H1 (cell line): ENCODE results near the gene FAM131A. TPM values are rescaled to one million over a fixed set of nuclear protein-coding genes. Genes with fewer than 3 reads are reported as not detected.

ENCODE experiments used
- CTCF ChIA-PET: fragments of 300-600 bp; sonication (Branson Sonifier 250); formaldehyde crosslinking; loops from one replicate; lab custom pipeline; 2021; ENCODE audit not compliant: partially characterized antibody; lab: Charles Lee
- POLR2A ChIA-PET: fragments of 300-600 bp; sonication (Branson Sonifier 250); formaldehyde crosslinking; loops from one replicate; lab custom pipeline; 2021; ENCODE audit warnings: inconsistent platforms; ENCODE audit not compliant: partially characterized antibody; lab: Charles Lee
- DNase-seq, 2 experiments: peaks; one replicate each; pipeline versions ENCODE4 v3.0.0 to v3.0.0-alpha.2; 2010 to 2022; ENCODE audit warnings: low spot score in 2 of 2, low read depth in 1 of 2, mixed read lengths in 1 of 2
- FAIRE-seq: peaks from 2 replicates; lab custom pipeline; 2011; peaks lifted over from hg19 to GRCh38; lab: Jason Lieb, UNC
- H2AFZ ChIP-seq: 2 replicates; pipeline ENCODE4 v1.8.1; 2012; ENCODE audit warnings: low read length, inconsistent platforms
- H2AK5ac ChIP-seq: 2 replicates; pipeline ENCODE4 v1.6.1; 2013; ENCODE audit warnings: low read depth, low read length
- H2BK120ac ChIP-seq: replicated peaks from 2 replicates; pipeline ENCODE3; 2013; ENCODE audit warnings: low read depth, low read length, inconsistent platforms
- H2BK12ac ChIP-seq: 2 replicates; pipeline ENCODE4 v1.6.1; 2013; ENCODE audit warnings: low read depth, low read length
- H2BK15ac ChIP-seq: 2 replicates; pipeline ENCODE4 v1.6.1; 2013; ENCODE audit warnings: low read length
- H2BK20ac ChIP-seq: 2 replicates; pipeline ENCODE4 v1.6.1; 2013; ENCODE audit warnings: low read length
- H2BK5ac ChIP-seq: 2 replicates; pipeline ENCODE4 v1.6.1; 2013; ENCODE audit warnings: low read depth, low read length
- H3K14ac ChIP-seq: 2 replicates; pipeline ENCODE4 v1.6.1; 2013; ENCODE audit warnings: inconsistent platforms; ENCODE audit not compliant: insufficient read length
- H3K18ac ChIP-seq: 2 replicates; pipeline ENCODE4 v1.6.1; 2013; ENCODE audit warnings: low read length; ENCODE audit errors: extremely low read depth
- H3K23ac ChIP-seq: 2 replicates; pipeline ENCODE4 v1.6.1; 2013; ENCODE audit warnings: inconsistent platforms; ENCODE audit not compliant: insufficient read length
- H3K23me2 ChIP-seq: 2 replicates; pipeline ENCODE4 v1.6.1; 2013; ENCODE audit warnings: low read depth, low read length
- H3K27ac ChIP-seq: 2 replicates; pipeline ENCODE4 v1.6.1; 2011; ENCODE audit warnings: low read depth, low read length, inconsistent platforms
- H3K27me3 ChIP-seq, 4 experiments: replicated peaks in 1 of 4; 1 replicate in 1 of 4; 2 replicates in 3 of 4; pipeline versions ENCODE4 v1.6.1 to v1.8.1; 2011 to 2013; ENCODE audit warnings: low read length in 3 of 4, mild to moderate bottlenecking in 3 of 4, inconsistent platforms in 2 of 4, mixed read lengths in 2 of 4, moderate library complexity in 1 of 4; ENCODE audit not compliant: control insufficient read depth in 3 of 4, insufficient read depth in 3 of 4; ENCODE audit errors: extremely low read depth in 1 of 4
- H3K36me3 ChIP-seq, 4 experiments: 2 replicates each; pipeline versions ENCODE4 v1.6.1 to v1.8.1; 2011 to 2013; ENCODE audit warnings: mild to moderate bottlenecking in 4 of 4, low read length in 3 of 4, moderate library complexity in 2 of 4, control low read depth in 1 of 4, inconsistent platforms in 1 of 4; ENCODE audit not compliant: insufficient read depth in 4 of 4, control insufficient read depth in 2 of 4
- H3K4ac ChIP-seq: replicated peaks from 2 replicates; pipeline ENCODE3; 2013; ENCODE audit warnings: low read length, low read depth, mixed read lengths, inconsistent platforms; ENCODE audit not compliant: insufficient read length
- H3K4me1 ChIP-seq, 4 experiments: replicated peaks in 1 of 4; 1 replicate in 1 of 4; 2 replicates in 3 of 4; pipeline versions ENCODE4 v1.6.1 to v1.8.1; 2011 to 2013; ENCODE audit warnings: low read length in 3 of 4, inconsistent platforms in 2 of 4, mixed read lengths in 1 of 4; ENCODE audit not compliant: insufficient read depth in 4 of 4, control insufficient read depth in 3 of 4
- H3K4me2 ChIP-seq, 2 experiments: 2 replicates each; pipeline versions ENCODE4 v1.6.1 to v1.8.1; 2011 to 2013; ENCODE audit warnings: low read depth in 2 of 2, low read length in 2 of 2, control low read depth in 1 of 2, inconsistent platforms in 1 of 2, mild to moderate bottlenecking in 1 of 2; ENCODE audit not compliant: insufficient read depth in 1 of 2
- H3K4me3 ChIP-seq, 4 experiments: fragments of 200-600, 300-600 bp in 1 of 4; sonication (generic), shearing (Covaris generic), sonication (Bioruptor Twin) in 1 of 4; 2 replicates each; pipeline versions ENCODE4 v1.5.1 to v1.8.1; 2011 to 2016; ENCODE audit warnings: low read length in 4 of 4, low read depth in 3 of 4, control low read depth in 2 of 4, inconsistent platforms in 2 of 4, mild to moderate bottlenecking in 2 of 4, mixed read lengths in 1 of 4, moderate library complexity in 1 of 4; ENCODE audit not compliant: insufficient read depth in 2 of 4; ENCODE audit errors: extremely low read depth in 1 of 4
- H3K56ac ChIP-seq: replicated peaks from 2 replicates; pipeline ENCODE3; 2013; ENCODE audit warnings: low read depth, mild to moderate bottlenecking, mixed read lengths, low read length, inconsistent platforms; ENCODE audit not compliant: insufficient read length
- H3K79me1 ChIP-seq: 2 replicates; pipeline ENCODE4 v1.6.1; 2013; ENCODE audit warnings: low read depth, low read length, control low read depth
- H3K79me2 ChIP-seq, 2 experiments: 2 replicates each; pipeline versions ENCODE4 v1.6.1 to v1.8.1; 2012 to 2013; ENCODE audit warnings: low read length in 2 of 2, mild to moderate bottlenecking in 2 of 2, inconsistent platforms in 1 of 2; ENCODE audit not compliant: insufficient read depth in 2 of 2, control insufficient read depth in 1 of 2
- H3K9ac ChIP-seq, 4 experiments: replicated peaks in 1 of 4; 1 replicate in 1 of 4; 2 replicates in 3 of 4; pipeline versions ENCODE4 v1.6.1 to v1.8.1; 2011 to 2013; ENCODE audit warnings: low read depth in 3 of 4, low read length in 3 of 4, control low read depth in 2 of 4, mild to moderate bottlenecking in 2 of 4, moderate library complexity in 2 of 4, inconsistent platforms in 1 of 4; ENCODE audit errors: extremely low read depth in 1 of 4
- H3K9me3 ChIP-seq, 2 experiments: 2 replicates each; pipeline versions ENCODE4 v1.6.1 to v1.8.1; 2012 to 2013; ENCODE audit warnings: mild to moderate bottlenecking in 2 of 2, moderate library complexity in 2 of 2, control low read depth in 1 of 2, inconsistent platforms in 1 of 2, low read depth in 1 of 2, low read length in 1 of 2, mixed read lengths in 1 of 2; ENCODE audit not compliant: insufficient read depth in 2 of 2
- H4K20me1 ChIP-seq, 2 experiments: replicated peaks in 1 of 2; 2 replicates each; pipeline versions ENCODE3 to v1.8.1; 2011 to 2013; ENCODE audit warnings: inconsistent platforms in 2 of 2, low read length in 2 of 2, mild to moderate bottlenecking in 1 of 2; ENCODE audit not compliant: insufficient read depth in 2 of 2, control insufficient read depth in 1 of 2
- H4K5ac ChIP-seq: 2 replicates; pipeline ENCODE4 v1.6.1; 2013; ENCODE audit warnings: low read length, low read depth, mixed read lengths, inconsistent platforms; ENCODE audit not compliant: insufficient read length
- H4K8ac ChIP-seq: 2 replicates; pipeline ENCODE4 v1.8.0; 2013; ENCODE audit warnings: mild to moderate bottlenecking, moderate library complexity, low read length, inconsistent platforms; ENCODE audit not compliant: insufficient read depth; ENCODE audit errors: extremely low read depth
- H4K91ac ChIP-seq: replicated peaks from 2 replicates; pipeline ENCODE3; 2013; ENCODE audit warnings: low read length, mixed read lengths, inconsistent platforms; ENCODE audit not compliant: insufficient read length
- EZH2 ChIP-seq: fragments of 200-600 bp; sonication (generic); IDR thresholded peaks from 2 replicates; pipeline ENCODE4 v1.7.1; 2012; ENCODE audit warnings: low read depth, mild to moderate bottlenecking, moderate library complexity, low read length, inconsistent platforms; ENCODE audit not compliant: severe bottlenecking
- POLR2AphosphoS5 ChIP-seq: IDR thresholded peaks from 2 replicates; pipeline ENCODE4 v1.6.1; 2011; ENCODE audit warnings: low read depth, low read length
- WGBS, 2 experiments: shearing (Covaris generic) in 1 of 2; methylation state at CpG; one replicate each; pipeline versions ENCODE4 v1.1.6 to v1.1.7; 2013 to 2015; ENCODE audit warnings: low lambda C conversion rate in 2 of 2, mixed read lengths in 2 of 2, inconsistent platforms in 1 of 2, low coverage in 1 of 2, missing lambda C conversion rate in 1 of 2; ENCODE audit not compliant: insufficient replicate concordance in 2 of 2, insufficient coverage in 1 of 2, insufficient read length in 1 of 2; ENCODE audit errors: extremely low coverage in 1 of 2, missing lambda C conversion rate in 1 of 2; 5-methylcytosine and 5-hydroxymethylcytosine counted together
- polyA plus RNA-seq, 7 experiments: library from polyadenylated mRNA; depleted of rRNA in 3 of 7; stranded (reverse) in 5 of 7; unstranded in 2 of 7; fragments of >200 nt in 5 of 7; fragments of 200-250 nt in 2 of 7; gene quantifications; 1 replicate in 5 of 7; 2 replicates in 1 of 7; 4 replicates in 1 of 7; pipeline versions ENCODE4 v1.2.1 to v1.2.3, GENCODE V29; 2011 to 2013; ENCODE audit warnings: missing spikeins in 2 of 7, mixed read lengths in 2 of 7
- total RNA-seq: library from RNA; stranded (reverse); fragmentation: NEBNext Ultra II Directional; extraction: Animal tissue kit (Norgen Biotek cat#: 25700); gene quantifications from 2 replicates; pipeline ENCODE4 v1.2.1, GENCODE V29; 2021

Gene FAM131A
- total and polyA plus RNA-seq, 2 of the 8 experiments (the other 6 are each of a cell fraction or from before 2014, with no cell fraction given): 16.0 to 21.9 TPM

DNA sequence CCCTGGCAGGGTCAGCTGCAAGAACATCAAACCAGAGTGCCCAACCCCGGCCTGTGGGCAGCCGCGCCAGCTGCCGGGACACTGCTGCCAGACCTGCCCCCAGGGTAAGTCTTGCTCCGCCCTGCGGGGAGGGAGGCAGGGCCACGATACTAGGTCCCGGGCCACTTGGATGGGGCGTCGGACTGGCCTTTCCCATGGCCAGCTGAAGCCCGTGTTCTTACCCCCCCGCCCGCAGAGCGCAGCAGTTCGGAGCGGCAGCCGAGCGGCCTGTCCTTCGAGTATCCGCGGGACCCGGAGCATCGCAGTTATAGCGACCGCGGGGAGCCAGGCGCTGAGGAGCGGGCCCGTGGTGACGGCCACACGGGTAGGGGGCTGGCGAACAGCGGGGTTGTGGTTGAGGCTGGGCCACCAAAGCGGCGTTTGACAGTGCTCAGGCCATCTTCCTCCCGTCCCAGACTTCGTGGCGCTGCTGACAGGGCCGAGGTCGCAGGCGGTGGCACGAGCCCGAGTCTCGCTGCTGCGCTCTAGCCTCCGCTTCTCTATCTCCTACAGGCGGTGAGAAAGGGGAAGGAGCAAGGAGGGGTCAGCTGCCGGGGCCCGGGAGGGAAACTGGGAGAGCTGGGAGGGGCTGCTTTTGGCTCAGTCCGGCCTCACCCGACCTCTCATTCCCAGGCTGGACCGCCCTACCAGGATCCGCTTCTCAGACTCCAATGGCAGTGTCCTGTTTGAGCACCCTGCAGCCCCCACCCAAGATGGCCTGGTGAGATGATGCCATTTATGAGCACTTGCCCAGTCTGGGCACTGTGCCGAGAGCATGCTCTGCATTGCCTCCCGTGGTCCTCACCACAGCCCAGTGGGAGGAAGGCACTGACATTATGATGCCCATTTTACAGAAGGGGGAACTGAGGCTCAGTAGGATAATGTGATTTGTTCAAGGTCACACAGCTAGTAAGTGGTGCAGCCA lies 44.1 kb downstream of the FAM131A start:
- peaks cover 0 to 33% (median 25%) of the 10 kb centered on the region in 4 experiments; a peak in 6 of 7 replicates for H3K4me1 ChIP-seq
- H3K79me2 ChIP-seq: no peaks in the 10 kb centered on the region
- no peak overlapping the region for H2BK120ac ChIP-seq
- DNase-seq: no peak
- H4K8ac ChIP-seq: peak overlapping the region; percentile 58; the same call in 1 of the 2 replicates
- peaks cover 2 to 9% of the 10 kb centered on the region in 2 experiments for H4K20me1 ChIP-seq
- H2BK12ac ChIP-seq: no peak overlapping the region; the same call in 1 of the 2 replicates
- no peak overlapping the region for H2BK15ac ChIP-seq
- H3K14ac ChIP-seq: no peak overlapping the region
- peak overlapping the region; percentile 93 to 97 for H3K4me2 ChIP-seq
- no peak overlapping the region for H3K23ac ChIP-seq
- no peak overlapping the region for H2AK5ac ChIP-seq
- no peaks in the 10 kb centered on the region for H3K9me3 ChIP-seq
- no peak overlapping the region for H3K27ac ChIP-seq
- no peak overlapping the region for H2BK5ac ChIP-seq
- ChIA-PET POLR2A (interaction anchor here (0.6 to 1.7 kb wide), 6 partner anchors 8 to 769 kb away, joined by 3 to 4 read pairs (median 4); partner anchors contain the start of gene FAM131A), CTCF (interaction anchor here (0.8 to 8.3 kb wide), 12 partner anchors 8 to 176 kb away, joined by 3 to 78 read pairs (median 4); no protein-coding TSS in a partner anchor)
- no peak overlapping the region for H3K18ac ChIP-seq
- H3K56ac ChIP-seq: no peak overlapping the region
- no peaks in the 10 kb centered on the region for H3K79me1 ChIP-seq
- H4K91ac ChIP-seq: no peak overlapping the region
- H3K27me3 ChIP-seq: peaks cover 31 to 55% (median 49%) of the 10 kb centered on the region in 4 experiments
- no peaks in the 10 kb centered on the region for H3K36me3 ChIP-seq
- no peak for FAIRE-seq
- H3K9ac ChIP-seq: no peak overlapping the region
- H4K5ac ChIP-seq: no peak overlapping the region
- H2AFZ ChIP-seq: no peak overlapping the region
- whole genome bisulfite sequencing, 2 experiments: 8% methylated on average over 51 of the region's 55 CpGs; no CpG with 5 or more reads in 1 of the 2 experiments
- peaks cover 15% of the 10 kb centered on the region; the same call in 1 of the 2 replicates for H3K23me2 ChIP-seq
- H3K4me3 ChIP-seq: peak overlapping the region; percentile 52 to 71 (median 55)
- no peak overlapping the region for H2BK20ac ChIP-seq
- no peak overlapping the region for H3K4ac ChIP-seq
- TF ChIP-seq POLR2AphosphoS5: no peak
- peak; percentile 88 for TF ChIP-seq EZH2
